ENCODE measurements around the gene GPBAR1.

DNA sequence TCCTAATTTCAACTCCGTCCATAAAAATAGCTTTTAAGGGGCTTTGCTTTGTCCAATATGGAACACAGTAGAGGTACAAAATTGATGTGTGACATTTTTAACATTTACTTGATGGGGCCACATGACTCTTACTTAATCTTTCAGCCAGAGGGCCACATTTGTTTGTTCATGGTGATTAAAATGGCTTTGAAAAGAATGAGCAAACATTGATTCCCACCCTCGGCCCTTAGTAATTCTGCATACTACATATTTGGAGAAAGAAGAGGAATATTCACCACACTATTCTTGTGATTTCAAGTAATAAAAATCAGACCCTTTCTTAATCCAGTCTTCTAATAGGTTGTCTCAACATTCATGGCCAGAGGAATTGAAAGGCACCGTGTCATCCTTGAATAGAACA, 26.3 kb upstream of the GPBAR1 start:
- no peak for TF ChIP-seq CTCF (IDR thresholded peaks at IDR 0.05)
- TF ChIP-seq POLR2A (IDR thresholded peaks at IDR 0.05), result no peak
